COLO829 (cell line): ENCODE results near the gene LNPK.
"Not testable (repeated sequence)": the region's sequence is repeated elsewhere in the genome, so short reads cannot be mapped to it uniquely, and the experiment has no call there.

Source experiments
- DNase-seq: peaks from one replicate; pipeline ENCODE4 v3.0.0; 2012; ENCODE audit warnings: low spot score

The LNPK gene

GRCh38 chr2:175903384-175903936, 98.6 kb downstream of the LNPK start:
- DNase-seq: peak; percentile 16

DNA sequence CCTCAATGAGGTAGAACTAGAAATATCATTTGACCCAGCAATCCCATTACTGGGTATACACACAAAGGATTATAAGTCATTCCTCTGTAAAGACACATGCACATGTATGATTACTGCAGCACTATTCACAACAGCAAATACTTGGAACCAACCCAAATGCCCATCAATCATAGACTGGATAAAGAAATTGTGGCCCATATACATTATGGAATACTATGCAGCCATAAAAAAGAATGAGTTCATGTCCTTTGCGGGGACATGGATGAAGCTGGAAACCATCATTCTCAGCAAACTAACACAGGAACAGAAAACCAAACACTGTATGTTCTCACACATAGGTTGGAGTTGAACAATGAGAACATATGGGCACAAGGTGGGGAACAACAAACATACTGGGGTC, 106.1 kb downstream of the LNPK start:
- not testable (repeated sequence) for DNase-seq

DNA sequence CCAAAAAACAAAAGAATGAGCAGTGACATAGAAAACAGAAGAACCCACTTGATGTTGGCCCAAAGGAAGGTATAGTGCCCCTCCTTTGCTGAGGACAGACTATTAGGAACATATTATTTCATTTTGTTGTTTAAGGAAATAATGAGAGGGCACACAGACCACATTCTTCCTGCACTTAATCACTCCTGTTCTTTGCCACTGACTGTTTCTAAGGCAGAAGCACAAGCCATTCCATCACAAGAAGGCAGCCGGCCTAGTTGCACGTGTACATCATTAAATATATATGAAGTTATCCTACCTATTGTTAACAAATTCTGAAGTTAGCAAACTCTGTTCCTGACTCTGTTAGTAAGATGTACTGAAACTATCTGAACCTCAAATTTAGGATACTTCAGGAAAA, 110.0 kb downstream of the LNPK start:
- no peak for DNase-seq

DNA sequence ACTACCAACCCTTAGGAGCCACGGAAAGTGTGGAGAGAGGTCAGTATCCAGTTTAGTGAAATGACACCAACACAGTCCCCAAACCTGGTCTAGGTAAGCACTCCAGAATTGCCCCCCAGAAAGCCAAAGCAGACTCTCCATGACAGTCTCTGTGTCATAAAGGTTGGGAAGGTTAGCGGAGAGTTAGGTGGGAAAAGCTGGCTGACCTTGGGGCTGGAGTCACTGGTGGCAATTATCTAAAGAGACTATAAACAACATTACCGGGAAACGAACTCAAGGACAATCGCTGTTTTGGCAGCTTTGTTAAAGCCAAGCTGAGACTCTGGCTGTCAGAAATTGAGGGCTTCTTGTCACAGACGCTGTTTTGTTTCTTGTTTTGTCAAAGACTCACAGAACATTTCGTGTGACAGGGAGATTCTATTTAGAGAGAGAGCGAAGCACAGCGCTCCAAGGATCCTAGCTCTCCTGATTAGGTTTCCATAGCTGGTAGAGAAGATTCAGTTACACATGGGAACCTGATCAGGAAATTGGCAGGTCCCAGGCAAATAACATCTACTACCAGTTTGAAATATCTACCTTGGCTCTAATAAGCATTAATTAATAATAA, 111.3 kb downstream of the LNPK start:
- no peak for DNase-seq

DNA sequence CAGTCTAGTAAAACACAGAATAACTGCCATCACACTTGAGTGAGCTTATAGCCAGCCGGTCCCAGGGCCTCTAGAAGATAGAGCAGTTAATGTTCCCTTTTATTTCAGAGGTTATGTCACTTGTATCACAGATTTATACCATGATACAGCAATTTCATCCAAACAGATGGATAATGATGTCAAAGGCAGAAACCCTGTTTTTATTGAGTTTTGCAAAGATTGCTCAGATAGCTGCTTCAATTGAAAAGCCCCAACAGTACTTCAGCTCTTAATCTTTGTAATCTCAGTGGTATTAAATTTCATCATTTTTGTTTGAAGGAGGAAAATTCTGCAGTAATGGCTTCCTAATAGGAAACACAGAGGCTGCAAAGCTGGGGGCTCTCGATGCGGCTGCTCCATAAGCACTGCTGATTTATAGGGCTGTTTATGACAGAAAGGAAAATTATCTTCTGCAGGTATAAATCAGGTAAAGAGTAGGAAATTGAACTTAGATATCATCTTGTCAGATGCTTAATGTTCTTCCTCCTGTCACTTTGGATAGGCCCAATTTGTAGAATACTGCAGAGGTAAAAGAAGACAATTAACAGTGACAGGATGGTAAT, 112.3 kb downstream of the LNPK start:
- no peak for DNase-seq

- DNase-seq: no peak
Observed at GRCh38 chr2:175887776-175888175, 114.3 kb downstream of the LNPK start.

GRCh38 chr2:175884697-175885393, 117.2 kb downstream of the LNPK start:
- DNase-seq: no peak

- DNase-seq: no peak
Observed at GRCh38 chr2:175883586-175884194, 118.4 kb downstream of the LNPK start.

- no peak for DNase-seq
Observed at GRCh38 chr2:175879679-175880078, 122.4 kb downstream of the LNPK start.

DNA sequence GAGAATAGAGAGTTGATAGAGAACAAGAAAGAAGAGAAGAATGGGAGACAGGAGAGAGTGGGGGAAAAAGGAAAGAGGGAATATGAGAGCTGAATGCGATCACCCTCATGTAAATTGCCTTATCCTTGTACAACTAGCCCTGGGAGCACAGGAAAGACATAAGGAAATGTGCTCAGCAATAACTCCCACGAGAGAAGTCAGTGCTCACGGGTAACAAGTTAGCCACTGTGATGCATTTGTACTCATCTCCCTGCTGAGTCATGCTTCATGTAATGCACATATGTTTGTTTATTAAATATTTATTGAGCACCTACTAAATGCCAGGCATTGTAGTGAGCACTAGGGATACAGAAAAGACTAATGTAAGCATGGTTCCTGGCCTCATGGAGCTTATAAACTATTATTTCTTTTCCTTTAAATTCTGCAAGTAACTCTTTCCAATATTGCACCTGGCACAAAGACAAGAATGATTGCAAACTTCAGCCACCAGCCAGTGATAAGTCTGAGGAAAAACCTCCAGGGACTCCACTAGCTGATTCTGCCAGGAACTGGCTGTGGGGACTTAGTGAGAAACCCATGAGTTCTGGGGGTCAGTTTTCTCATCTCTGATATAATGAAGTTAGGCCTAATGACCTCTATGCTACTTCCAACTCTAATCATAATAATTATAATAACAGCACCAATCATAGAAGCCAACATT, 124.1 kb downstream of the LNPK start:
- DNase-seq: no peak

DNA sequence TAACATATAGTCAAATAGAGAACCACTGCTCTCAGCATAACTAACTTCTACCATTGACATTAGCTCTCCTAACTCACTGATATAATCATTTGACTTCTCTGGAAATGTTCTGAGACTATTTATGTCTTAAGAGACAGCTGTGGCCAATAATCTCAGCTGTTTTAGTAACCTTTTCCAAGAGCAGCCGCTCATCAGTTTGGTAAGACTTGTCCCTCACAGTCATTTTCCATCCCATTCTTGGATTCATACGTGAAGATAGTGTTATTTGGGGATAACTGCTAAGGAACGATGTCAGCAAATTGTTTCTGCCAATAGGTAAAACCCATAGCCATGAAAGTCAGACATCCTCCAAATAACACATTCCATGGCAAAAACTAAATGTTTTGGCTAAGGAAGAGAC, 127.8 kb downstream of the LNPK start:
- no peak for DNase-seq
